ENCODE measurements around the gene METTL13.

- TF ChIP-seq CTCF (conservative IDR thresholded peaks at IDR 0.05; ENCODE audit: low read depth, low read length) (no peak), EZH2 (IDR thresholded peaks at IDR 0.05; ENCODE audit: borderline replicate concordance, low read depth, low read length, poor library complexity, severe bottlenecking) (no peak)
Measured at GRCh38 chr1:171803045-171803444, 21.6 kb downstream of the METTL13 start.

All from A673 (cell line).